HepG2 (cell line): ENCODE results near the gene DDX17. TPM values are rescaled to one million over a fixed set of nuclear protein-coding genes. Genes with fewer than 3 reads are reported as not detected.

ENCODE experiments used
- CBFB ChIP-seq: sonication (generic); formaldehyde crosslinking; IDR thresholded peaks from 2 replicates; pipeline ENCODE4 v1.4.0; 2020; ENCODE audit warnings: missing genetic modification reagents
- MYC ChIP-seq: sonication (generic); formaldehyde crosslinking; IDR thresholded peaks from 2 replicates; pipeline ENCODE4 v1.9.0; 2021; ENCODE audit warnings: missing genetic modification reagents, borderline replicate concordance
- POLR2G ChIP-seq: fragments of 200-400 bp; formaldehyde crosslinking; IDR thresholded peaks from 2 replicates; pipeline ENCODE4 v1.6.1; 2018; ENCODE audit warnings: mild to moderate bottlenecking, low read depth, low read length, moderate library complexity
- RNF2 ChIP-seq: fragments of 450-650 bp; conservative IDR thresholded peaks from 2 replicates; pipeline ENCODE4 v1.6.1; 2016; ENCODE audit warnings: low read depth
- SALL1 ChIP-seq: sonication (generic); formaldehyde crosslinking; IDR thresholded peaks from 2 replicates; pipeline ENCODE4 v1.8.0; 2022; ENCODE audit warnings: mild to moderate bottlenecking, missing genetic modification reagents
- SETDB1 ChIP-seq: sonication (generic); formaldehyde crosslinking; IDR thresholded peaks from 2 replicates; pipeline ENCODE4 v1.5.1; 2020; ENCODE audit warnings: missing genetic modification reagents, mild to moderate bottlenecking, borderline replicate concordance
- SMAD3 ChIP-seq: sonication (generic); formaldehyde crosslinking; IDR thresholded peaks from 2 replicates; pipeline ENCODE4 v1.4.0; 2020; ENCODE audit warnings: missing genetic modification reagents
- ZNF333 ChIP-seq: sonication (generic); formaldehyde crosslinking; IDR thresholded peaks from 2 replicates; pipeline ENCODE4 v1.4.0; 2020; ENCODE audit warnings: mild to moderate bottlenecking, missing genetic modification reagents, borderline replicate concordance
- ZNF343 ChIP-seq: sonication (generic); formaldehyde crosslinking; IDR thresholded peaks from 2 replicates; pipeline ENCODE4 v1.4.0; 2020; ENCODE audit warnings: mild to moderate bottlenecking, missing genetic modification reagents
- ZNF367 ChIP-seq: sonication (generic); formaldehyde crosslinking; IDR thresholded peaks from 2 replicates; pipeline ENCODE4 v1.4.0; 2020; ENCODE audit warnings: missing genetic modification reagents, borderline replicate concordance
- polyA plus RNA-seq, 8 experiments: library from polyadenylated mRNA; depleted of rRNA in 3 of 8; stranded (reverse) in 7 of 8; unstranded in 1 of 8; fragments of >200 nt; fragmentation: Illumina TruSeq in 4 of 8; extraction: Trizol in 4 of 8; gene quantifications; 2 replicates each; pipeline versions ENCODE4 v1.2.1 to v1.2.3, GENCODE V29; 2011 to 2016; ENCODE audit warnings: low read depth in 4 of 8, missing spikeins in 1 of 8, mixed read lengths in 1 of 8; ENCODE audit not compliant: insufficient read depth in 1 of 8
- total RNA-seq, 5 experiments: library from RNA; depleted of rRNA; stranded (reverse); fragments of >200 nt; fragmentation: Illumina TruSeq; extraction: Trizol; gene quantifications; 2 replicates each; pipeline ENCODE4 v1.2.3, GENCODE V29; 2016; ENCODE audit warnings: low read depth in 1 of 5
- TF ChIP-seq, protein P1 (sequence below): sonication (generic); formaldehyde crosslinking; IDR thresholded peaks from 2 replicates; pipeline ENCODE4 v1.4.0; 2020; ENCODE audit warnings: mild to moderate bottlenecking, missing genetic modification reagents
- TF ChIP-seq, protein P2 (sequence below): sonication (generic); formaldehyde crosslinking; IDR thresholded peaks from 2 replicates; pipeline ENCODE4 v1.4.0; 2020; ENCODE audit warnings: mild to moderate bottlenecking, low read depth, missing genetic modification reagents
- TF ChIP-seq, protein P3 (sequence below): IDR thresholded peaks from 2 replicates; pipeline ENCODE4 v1.6.1; 2012; ENCODE audit warnings: low read depth, low read length, improper control_type of control experiment
- TF ChIP-seq, protein P4 (sequence below): sonication (generic); formaldehyde crosslinking; IDR thresholded peaks from 2 replicates; pipeline ENCODE4 v1.5.0; 2020; ENCODE audit warnings: missing genetic modification reagents, mild to moderate bottlenecking, borderline replicate concordance
- TF ChIP-seq, protein P5 (sequence below): sonication (generic); formaldehyde crosslinking; IDR thresholded peaks from 2 replicates; pipeline ENCODE4 v1.5.0; 2020; ENCODE audit warnings: mild to moderate bottlenecking, missing genetic modification reagents
- TF ChIP-seq, protein P6 (sequence below): sonication (generic); formaldehyde crosslinking; IDR thresholded peaks from 2 replicates; pipeline ENCODE4 v1.8.0; 2022; ENCODE audit warnings: missing genetic modification reagents, mild to moderate bottlenecking, borderline replicate concordance

The DDX17 gene
- total and polyA plus RNA-seq, 2 of the 13 experiments (the other 11 are each of a cell fraction or from before 2014, with no cell fraction given) = 238 to 344 TPM

DNA sequence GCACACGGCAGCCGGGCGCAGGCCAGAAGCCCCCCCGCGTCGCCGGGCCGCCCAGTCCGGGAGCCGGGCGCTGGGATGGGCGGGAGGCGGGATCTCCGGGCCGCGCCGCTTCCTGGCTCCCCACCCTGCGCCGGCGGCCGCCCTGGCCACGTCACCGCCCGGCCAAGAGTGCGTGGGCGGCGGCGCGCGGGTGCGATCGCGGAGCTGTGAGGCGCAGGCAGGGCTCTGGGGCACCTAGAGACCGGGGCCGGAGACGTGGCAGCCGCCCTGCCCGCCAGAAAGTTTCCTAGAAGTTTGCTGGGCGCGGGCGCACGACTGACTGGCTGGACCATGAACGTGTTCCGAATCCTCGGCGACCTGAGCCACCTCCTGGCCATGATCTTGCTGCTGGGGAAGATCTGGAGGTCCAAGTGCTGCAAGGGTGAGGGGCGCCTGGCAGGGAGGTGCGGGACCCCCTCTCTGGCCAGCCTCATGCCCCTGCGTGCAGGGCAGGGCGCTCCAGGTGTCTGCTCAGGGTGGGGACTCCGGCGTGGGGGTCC lies 38.1 kb downstream of the DDX17 start, which contains the start of gene KDELR3 (continued):
- TF ChIP-seq SALL1 (CRISPR knock-in tag) = peak; percentile 57
- TF ChIP-seq CBFB (CRISPR knock-in tag) = 0 out of 2 replicates have a peak, but pooled peaks have one; percentile 3
- no peak for TF ChIP-seq RNF2
- TF ChIP-seq ZNF333 (CRISPR knock-in tag) = no peak
- TF ChIP-seq SMAD3 (CRISPR knock-in tag) = no peak
- TF ChIP-seq, protein P1, sequence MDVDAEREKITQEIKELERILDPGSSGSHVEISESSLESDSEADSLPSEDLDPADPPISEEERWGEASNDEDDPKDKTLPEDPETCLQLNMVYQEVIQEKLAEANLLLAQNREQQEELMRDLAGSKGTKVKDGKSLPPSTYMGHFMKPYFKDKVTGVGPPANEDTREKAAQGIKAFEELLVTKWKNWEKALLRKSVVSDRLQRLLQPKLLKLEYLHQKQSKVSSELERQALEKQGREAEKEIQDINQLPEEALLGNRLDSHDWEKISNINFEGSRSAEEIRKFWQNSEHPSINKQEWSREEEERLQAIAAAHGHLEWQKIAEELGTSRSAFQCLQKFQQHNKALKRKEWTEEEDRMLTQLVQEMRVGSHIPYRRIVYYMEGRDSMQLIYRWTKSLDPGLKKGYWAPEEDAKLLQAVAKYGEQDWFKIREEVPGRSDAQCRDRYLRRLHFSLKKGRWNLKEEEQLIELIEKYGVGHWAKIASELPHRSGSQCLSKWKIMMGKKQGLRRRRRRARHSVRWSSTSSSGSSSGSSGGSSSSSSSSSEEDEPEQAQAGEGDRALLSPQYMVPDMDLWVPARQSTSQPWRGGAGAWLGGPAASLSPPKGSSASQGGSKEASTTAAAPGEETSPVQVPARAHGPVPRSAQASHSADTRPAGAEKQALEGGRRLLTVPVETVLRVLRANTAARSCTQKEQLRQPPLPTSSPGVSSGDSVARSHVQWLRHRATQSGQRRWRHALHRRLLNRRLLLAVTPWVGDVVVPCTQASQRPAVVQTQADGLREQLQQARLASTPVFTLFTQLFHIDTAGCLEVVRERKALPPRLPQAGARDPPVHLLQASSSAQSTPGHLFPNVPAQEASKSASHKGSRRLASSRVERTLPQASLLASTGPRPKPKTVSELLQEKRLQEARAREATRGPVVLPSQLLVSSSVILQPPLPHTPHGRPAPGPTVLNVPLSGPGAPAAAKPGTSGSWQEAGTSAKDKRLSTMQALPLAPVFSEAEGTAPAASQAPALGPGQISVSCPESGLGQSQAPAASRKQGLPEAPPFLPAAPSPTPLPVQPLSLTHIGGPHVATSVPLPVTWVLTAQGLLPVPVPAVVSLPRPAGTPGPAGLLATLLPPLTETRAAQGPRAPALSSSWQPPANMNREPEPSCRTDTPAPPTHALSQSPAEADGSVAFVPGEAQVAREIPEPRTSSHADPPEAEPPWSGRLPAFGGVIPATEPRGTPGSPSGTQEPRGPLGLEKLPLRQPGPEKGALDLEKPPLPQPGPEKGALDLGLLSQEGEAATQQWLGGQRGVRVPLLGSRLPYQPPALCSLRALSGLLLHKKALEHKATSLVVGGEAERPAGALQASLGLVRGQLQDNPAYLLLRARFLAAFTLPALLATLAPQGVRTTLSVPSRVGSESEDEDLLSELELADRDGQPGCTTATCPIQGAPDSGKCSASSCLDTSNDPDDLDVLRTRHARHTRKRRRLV (CRISPR knock-in tag) = no peak
- TF ChIP-seq, protein P2, sequence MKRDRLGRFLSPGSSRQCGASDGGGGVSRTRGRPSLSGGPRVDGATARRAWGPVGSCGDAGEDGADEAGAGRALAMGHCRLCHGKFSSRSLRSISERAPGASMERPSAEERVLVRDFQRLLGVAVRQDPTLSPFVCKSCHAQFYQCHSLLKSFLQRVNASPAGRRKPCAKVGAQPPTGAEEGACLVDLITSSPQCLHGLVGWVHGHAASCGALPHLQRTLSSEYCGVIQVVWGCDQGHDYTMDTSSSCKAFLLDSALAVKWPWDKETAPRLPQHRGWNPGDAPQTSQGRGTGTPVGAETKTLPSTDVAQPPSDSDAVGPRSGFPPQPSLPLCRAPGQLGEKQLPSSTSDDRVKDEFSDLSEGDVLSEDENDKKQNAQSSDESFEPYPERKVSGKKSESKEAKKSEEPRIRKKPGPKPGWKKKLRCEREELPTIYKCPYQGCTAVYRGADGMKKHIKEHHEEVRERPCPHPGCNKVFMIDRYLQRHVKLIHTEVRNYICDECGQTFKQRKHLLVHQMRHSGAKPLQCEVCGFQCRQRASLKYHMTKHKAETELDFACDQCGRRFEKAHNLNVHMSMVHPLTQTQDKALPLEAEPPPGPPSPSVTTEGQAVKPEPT = no peak
- TF ChIP-seq, protein P3, sequence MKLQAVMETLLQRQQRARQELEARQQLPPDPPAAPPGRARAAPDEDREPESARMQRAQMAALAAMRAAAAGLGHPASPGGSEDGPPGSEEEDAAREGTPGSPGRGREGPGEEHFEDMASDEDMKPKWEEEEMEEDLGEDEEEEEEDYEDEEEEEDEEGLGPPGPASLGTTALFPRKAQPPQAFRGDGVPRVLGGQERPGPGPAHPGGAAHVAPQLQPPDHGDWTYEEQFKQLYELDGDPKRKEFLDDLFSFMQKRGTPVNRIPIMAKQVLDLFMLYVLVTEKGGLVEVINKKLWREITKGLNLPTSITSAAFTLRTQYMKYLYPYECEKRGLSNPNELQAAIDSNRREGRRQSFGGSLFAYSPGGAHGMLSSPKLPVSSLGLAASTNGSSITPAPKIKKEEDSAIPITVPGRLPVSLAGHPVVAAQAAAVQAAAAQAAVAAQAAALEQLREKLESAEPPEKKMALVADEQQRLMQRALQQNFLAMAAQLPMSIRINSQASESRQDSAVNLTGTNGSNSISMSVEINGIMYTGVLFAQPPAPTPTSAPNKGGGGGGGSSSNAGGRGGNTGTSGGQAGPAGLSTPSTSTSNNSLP = no peak
- TF ChIP-seq ZNF367 (CRISPR knock-in tag) = no peak
- TF ChIP-seq ZNF343 (CRISPR knock-in tag) = no peak
- TF ChIP-seq MYC (CRISPR knock-in tag) = no peak; the same call in 1 of the 2 replicates
- TF ChIP-seq POLR2G = peak; percentile 66
- no peak for TF ChIP-seq SETDB1 (CRISPR knock-in tag)
- TF ChIP-seq, protein P4, sequence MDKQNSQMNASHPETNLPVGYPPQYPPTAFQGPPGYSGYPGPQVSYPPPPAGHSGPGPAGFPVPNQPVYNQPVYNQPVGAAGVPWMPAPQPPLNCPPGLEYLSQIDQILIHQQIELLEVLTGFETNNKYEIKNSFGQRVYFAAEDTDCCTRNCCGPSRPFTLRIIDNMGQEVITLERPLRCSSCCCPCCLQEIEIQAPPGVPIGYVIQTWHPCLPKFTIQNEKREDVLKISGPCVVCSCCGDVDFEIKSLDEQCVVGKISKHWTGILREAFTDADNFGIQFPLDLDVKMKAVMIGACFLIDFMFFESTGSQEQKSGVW (CRISPR knock-in tag) = no peak
- TF ChIP-seq, protein P5, sequence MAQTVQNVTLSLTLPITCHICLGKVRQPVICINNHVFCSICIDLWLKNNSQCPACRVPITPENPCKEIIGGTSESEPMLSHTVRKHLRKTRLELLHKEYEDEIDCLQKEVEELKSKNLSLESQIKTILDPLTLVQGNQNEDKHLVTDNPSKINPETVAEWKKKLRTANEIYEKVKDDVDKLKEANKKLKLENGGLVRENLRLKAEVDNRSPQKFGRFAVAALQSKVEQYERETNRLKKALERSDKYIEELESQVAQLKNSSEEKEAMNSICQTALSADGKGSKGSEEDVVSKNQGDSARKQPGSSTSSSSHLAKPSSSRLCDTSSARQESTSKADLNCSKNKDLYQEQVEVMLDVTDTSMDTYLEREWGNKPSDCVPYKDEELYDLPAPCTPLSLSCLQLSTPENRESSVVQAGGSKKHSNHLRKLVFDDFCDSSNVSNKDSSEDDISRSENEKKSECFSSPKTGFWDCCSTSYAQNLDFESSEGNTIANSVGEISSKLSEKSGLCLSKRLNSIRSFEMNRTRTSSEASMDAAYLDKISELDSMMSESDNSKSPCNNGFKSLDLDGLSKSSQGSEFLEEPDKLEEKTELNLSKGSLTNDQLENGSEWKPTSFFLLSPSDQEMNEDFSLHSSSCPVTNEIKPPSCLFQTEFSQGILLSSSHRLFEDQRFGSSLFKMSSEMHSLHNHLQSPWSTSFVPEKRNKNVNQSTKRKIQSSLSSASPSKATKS = no peak
- TF ChIP-seq, protein P6, sequence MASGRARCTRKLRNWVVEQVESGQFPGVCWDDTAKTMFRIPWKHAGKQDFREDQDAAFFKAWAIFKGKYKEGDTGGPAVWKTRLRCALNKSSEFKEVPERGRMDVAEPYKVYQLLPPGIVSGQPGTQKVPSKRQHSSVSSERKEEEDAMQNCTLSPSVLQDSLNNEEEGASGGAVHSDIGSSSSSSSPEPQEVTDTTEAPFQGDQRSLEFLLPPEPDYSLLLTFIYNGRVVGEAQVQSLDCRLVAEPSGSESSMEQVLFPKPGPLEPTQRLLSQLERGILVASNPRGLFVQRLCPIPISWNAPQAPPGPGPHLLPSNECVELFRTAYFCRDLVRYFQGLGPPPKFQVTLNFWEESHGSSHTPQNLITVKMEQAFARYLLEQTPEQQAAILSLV (CRISPR knock-in tag) = no peak; the same call in 1 of the 2 replicates
